IMR-90 (cell line): ENCODE data around the gene DERL3. TPM values are rescaled to one million over a fixed set of nuclear protein-coding genes. Genes with fewer than 3 reads are reported as not detected.

Experiments used
- ATAC-seq: fragments of 200-7000 bp; cut with Tn5 transposase; 2 replicates; pipeline ENCODE4 v1.9.1; 2020; ENCODE audit warnings: low read depth, mild to moderate bottlenecking, moderate library complexity
- BruUV-seq: library from RNA; stranded (reverse); fragments of 400-500 nt; replicated peaks from 2 replicates; lab custom pipeline; 2021; lab: Mats Ljungman, UMichigan
- CTCF ChIA-PET: fragments of 300-600 bp; formaldehyde crosslinking; extraction: SDS; loops from one replicate; lab custom pipeline; 2021; ENCODE audit warnings: antibody characterized with exemption; lab: Yijun Ruan, JAX
- POLR2A ChIA-PET: fragments of 300-600 bp; sonication (Branson Sonifier 250); formaldehyde crosslinking; loops from one replicate; lab custom pipeline; 2022; ENCODE audit warnings: antibody characterized with exemption; ENCODE audit not compliant: unreplicated experiment; lab: Charles Lee
- DNase-seq: peaks from one replicate; pipeline ENCODE4 v3.0.0; 2013
- H2AFZ ChIP-seq: replicated peaks from 2 replicates; pipeline ENCODE3; 2013; ENCODE audit warnings: low read length, mild to moderate bottlenecking; ENCODE audit not compliant: poor library complexity
- H2AK5ac ChIP-seq: 2 replicates; pipeline ENCODE4 v1.6.1; 2013; ENCODE audit warnings: low read depth, low read length, inconsistent platforms
- H2AK9ac ChIP-seq: replicated peaks from 2 replicates; pipeline ENCODE3; 2013; ENCODE audit warnings: mild to moderate bottlenecking, low read depth, low read length, moderate library complexity; ENCODE audit not compliant: poor library complexity
- H2BK120ac ChIP-seq: 2 replicates; pipeline ENCODE4 v1.6.1; 2013; ENCODE audit warnings: low read depth, low read length, inconsistent platforms
- H2BK15ac ChIP-seq: 3 replicates; pipeline ENCODE4 v1.6.1; 2013; ENCODE audit warnings: low read depth, low read length, inconsistent platforms
- H2BK20ac ChIP-seq: 2 replicates; pipeline ENCODE4 v1.6.1; 2013; ENCODE audit warnings: low read depth, mild to moderate bottlenecking, inconsistent platforms, low read length, moderate library complexity
- H2BK5ac ChIP-seq: 2 replicates; pipeline ENCODE4 v1.6.1; 2013; ENCODE audit warnings: mild to moderate bottlenecking, low read depth, low read length, inconsistent platforms; ENCODE audit not compliant: poor library complexity, severe bottlenecking
- H3K14ac ChIP-seq: replicated peaks from 2 replicates; pipeline ENCODE4 v1.6.1; 2013; ENCODE audit warnings: low read depth, low read length, inconsistent platforms
- H3K18ac ChIP-seq: 2 replicates; pipeline ENCODE4 v1.6.1; 2013; ENCODE audit warnings: low read depth, low read length, control low read depth
- H3K23ac ChIP-seq: 2 replicates; pipeline ENCODE4 v1.6.1; 2013; ENCODE audit warnings: low read depth, low read length, inconsistent platforms
- H3K27ac ChIP-seq: 2 replicates; pipeline ENCODE4 v1.5.1; 2013; ENCODE audit warnings: mild to moderate bottlenecking, control low read depth, low read length; ENCODE audit not compliant: insufficient read depth
- H3K27me3 ChIP-seq: 2 replicates; pipeline ENCODE4 v1.6.1; 2013; ENCODE audit warnings: low read length; ENCODE audit not compliant: control insufficient read depth, insufficient read depth
- H3K36me3 ChIP-seq: 2 replicates; pipeline ENCODE4 v1.6.1; 2013; ENCODE audit warnings: low read length, mixed read lengths; ENCODE audit not compliant: control insufficient read depth, insufficient read depth
- H3K4ac ChIP-seq: 2 replicates; pipeline ENCODE4 v1.6.1; 2013; ENCODE audit warnings: low read depth, low read length, inconsistent platforms
- H3K4me1 ChIP-seq: 2 replicates; pipeline ENCODE4 v1.6.1; 2013; ENCODE audit warnings: low read length, mixed read lengths; ENCODE audit not compliant: control insufficient read depth, insufficient read depth
- H3K4me2 ChIP-seq: 2 replicates; pipeline ENCODE4 v1.6.1; 2013; ENCODE audit warnings: low read depth, mild to moderate bottlenecking, control low read depth, low read length, moderate library complexity
- H3K4me3 ChIP-seq: 2 replicates; pipeline ENCODE4 v1.5.1; 2013; ENCODE audit warnings: low read depth, mild to moderate bottlenecking, control low read depth, low read length, moderate library complexity; ENCODE audit not compliant: insufficient read depth
- H3K56ac ChIP-seq: 2 replicates; pipeline ENCODE4 v1.6.1; 2013; ENCODE audit warnings: low read length, inconsistent platforms; ENCODE audit not compliant: insufficient read depth; ENCODE audit errors: extremely low read depth
- H3K79me1 ChIP-seq, 2 experiments: 2 replicates each; pipeline ENCODE4 v1.6.1; 2013; ENCODE audit warnings: low read length in 2 of 2, inconsistent platforms in 1 of 2, low read depth in 1 of 2
- H3K9ac ChIP-seq: 2 replicates; pipeline ENCODE4 v1.6.1; 2013; ENCODE audit warnings: low read depth, low read length, control low read depth
- H3K9me1 ChIP-seq: 2 replicates; pipeline ENCODE4 v1.6.1; 2013; ENCODE audit warnings: low read length, inconsistent platforms; ENCODE audit not compliant: insufficient read depth
- H3K9me3 ChIP-seq: 2 replicates; pipeline ENCODE4 v1.6.1; 2013; ENCODE audit warnings: low read length; ENCODE audit not compliant: control insufficient read depth, insufficient read depth
- H4K20me1 ChIP-seq: 2 replicates; pipeline ENCODE4 v1.6.1; 2013; ENCODE audit warnings: low read length, inconsistent platforms; ENCODE audit not compliant: insufficient read depth
- H4K5ac ChIP-seq: 2 replicates; pipeline ENCODE4 v1.6.1; 2013; ENCODE audit warnings: mild to moderate bottlenecking, low read depth, low read length, control low read depth
- H4K8ac ChIP-seq, 2 experiments: 2 replicates each; pipeline ENCODE4 v1.6.1; 2013; ENCODE audit warnings: low read depth in 2 of 2, low read length in 2 of 2, control low read depth in 1 of 2, inconsistent platforms in 1 of 2
- H4K91ac ChIP-seq: 2 replicates; pipeline ENCODE4 v1.6.1; 2013; ENCODE audit warnings: low read depth, low read length, inconsistent platforms; ENCODE audit not compliant: insufficient read depth
- BHLHE40 ChIP-seq: fragments of 150-350 bp; IDR thresholded peaks from 2 replicates; pipeline ENCODE4 v1.6.1; 2016; ENCODE audit warnings: mild to moderate bottlenecking, low read depth, low read length
- CEBPB ChIP-seq: IDR thresholded peaks from 2 replicates; pipeline ENCODE4 v1.6.1; 2012; ENCODE audit warnings: low read depth, low read length, improper control_type of control experiment
- MAZ ChIP-seq: IDR thresholded peaks from 2 replicates; pipeline ENCODE4 v1.6.1; 2012; ENCODE audit warnings: low read depth, mild to moderate bottlenecking, low read length, improper control_type of control experiment, moderate library complexity, borderline replicate concordance
- NFE2L2 ChIP-seq: fragments of 150-350 bp; IDR thresholded peaks from 2 replicates; pipeline ENCODE4 v1.6.1; 2016; ENCODE audit warnings: low read depth, mild to moderate bottlenecking, low read length
- RAD21 ChIP-seq: IDR thresholded peaks from 2 replicates; pipeline ENCODE4 v1.6.1; 2012; ENCODE audit warnings: low read length, improper control_type of control experiment
- SMC3 ChIP-seq: fragments of 150-350 bp; IDR thresholded peaks from 2 replicates; pipeline ENCODE4 v1.6.1; 2016; ENCODE audit warnings: low read depth, mild to moderate bottlenecking, antibody characterized with exemption, low read length, moderate library complexity
- WGBS, 2 experiments: methylation state at CpG; one replicate each; pipeline versions ENCODE4 v1.1.5 to v1.1.7; 2013; ENCODE audit warnings: missing lambda C conversion rate in 2 of 2; ENCODE audit not compliant: insufficient read length in 1 of 2; ENCODE audit errors: extremely low coverage in 2 of 2; 5-methylcytosine and 5-hydroxymethylcytosine counted together
- dilution Hi-C: fragments of 300-500 bp; cut with HindIII; formaldehyde crosslinking; loops from one replicate; pipeline ENCODE4 v1.14.3; 2018; ENCODE audit warnings: low sequenced_read_pairs; ENCODE audit not compliant: unreplicated experiment
- in situ Hi-C: fragments of 300-500 bp; cut with MboI; formaldehyde crosslinking; loops from 3 replicates; pipeline ENCODE4 v1.14.3; 2019; ENCODE audit warnings: low sequenced_read_pairs, inconsistent platforms, mixed read lengths
- intact Hi-C: fragments of 100-400 bp; cut with micrococcal nuclease; formaldehyde crosslinking; loops from 2 replicates; pipeline ENCODE4 v1.10.0; 2022
- polyA plus RNA-seq, 3 experiments: library from polyadenylated mRNA; depleted of rRNA; stranded (reverse); fragments of >200 nt; gene quantifications; 2 replicates each; pipeline ENCODE4 v1.2.3, GENCODE V29; 2012; ENCODE audit warnings: low replicate concordance in 1 of 3
- total RNA-seq: library from RNA; depleted of rRNA; stranded (reverse); fragments of >200 nt; gene quantifications from 2 replicates; pipeline ENCODE4 v1.2.3, GENCODE V29; 2012
- TF ChIP-seq, protein P1 (sequence below): conservative IDR thresholded peaks from 2 replicates; pipeline ENCODE4 v1.5.1; 2012; ENCODE audit warnings: mild to moderate bottlenecking, low read depth, low read length, improper control_type of control experiment

The DERL3 gene
- total and polyA plus RNA-seq, 2 of the 4 experiments (the other 2 are of a cell fraction) = 0.18 to 0.62 TPM

DNA sequence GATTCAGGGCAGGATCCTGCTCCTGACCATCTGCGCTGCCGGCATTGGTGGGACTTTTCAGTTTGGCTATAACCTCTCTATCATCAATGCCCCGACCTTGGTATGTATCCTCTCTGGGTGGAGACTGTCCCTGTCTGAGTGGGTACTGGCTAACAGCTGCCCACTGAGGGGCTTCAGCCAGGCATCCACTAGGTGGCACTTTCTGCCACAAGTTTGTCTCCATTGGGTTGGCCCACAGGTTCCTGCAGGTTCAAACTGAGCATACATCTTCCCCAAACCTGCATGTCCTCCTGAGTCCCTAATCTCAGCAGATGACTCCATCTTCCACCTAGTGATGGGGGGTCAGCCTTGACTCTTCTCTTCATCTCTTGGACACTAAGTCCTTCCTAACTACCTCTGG lies 23.3 kb upstream of the DERL3 start:
- Histone ChIP-seq H2BK15ac (no peak overlapping the region), H2BK5ac (no peak overlapping the region), H3K4me2 (no peak overlapping the region), H2BK120ac (no peak overlapping the region), H3K27ac (no peak overlapping the region), H4K8ac (no peak overlapping the region), H3K36me3 (no peaks in the 10 kb centered on the region; the same call in 1 of the 2 replicates), H3K23ac (no peak overlapping the region), H2AK5ac (no peak overlapping the region), H3K79me1 (peaks cover 0 to 13% of the 10 kb centered on the region in 2 experiments; a peak in 1 of 4 replicates), H3K27me3 (no peaks in the 10 kb centered on the region), H4K91ac (no peak overlapping the region), H3K4ac (no peak overlapping the region), H3K18ac (no peak overlapping the region), H3K4me3 (no peak overlapping the region), H3K4me1 (peaks cover 3% of the 10 kb centered on the region; the same call in 1 of the 2 replicates), H3K9me1 (no peaks in the 10 kb centered on the region), H3K14ac (no peak overlapping the region), H4K5ac (no peak overlapping the region), H4K20me1 (no peaks in the 10 kb centered on the region), H3K9me3 (no peaks in the 10 kb centered on the region), H2AFZ (no peak overlapping the region), H3K9ac (no peak overlapping the region), H2AK9ac (no peak overlapping the region), H2BK20ac (no peak overlapping the region), H3K56ac (no peak overlapping the region)
- BruUV-seq = no TSS peak
- dilution Hi-C loops (no loop called here), in situ Hi-C loops (no loop called here), intact Hi-C loops (loop anchor here (10.0 kb wide), 1 partner anchor 93 kb away; no protein-coding TSS in a partner anchor)
- ChIA-PET CTCF (interaction anchor here (0.5 kb wide), 1 partner anchor 1751 kb away, joined by 3 read pairs; no protein-coding TSS in a partner anchor), POLR2A (no interaction called here)
- WGBS, 2 experiments = no CpG with 5 or more reads among the region's 3 CpGs
- peak; percentile 75 for TF ChIP-seq RAD21
- no peak for TF ChIP-seq CEBPB
- TF ChIP-seq NFE2L2 = no peak
- no peak for TF ChIP-seq MAZ
- TF ChIP-seq BHLHE40 = no peak
- peak; percentile 78 for TF ChIP-seq SMC3
- TF ChIP-seq, protein P1, sequence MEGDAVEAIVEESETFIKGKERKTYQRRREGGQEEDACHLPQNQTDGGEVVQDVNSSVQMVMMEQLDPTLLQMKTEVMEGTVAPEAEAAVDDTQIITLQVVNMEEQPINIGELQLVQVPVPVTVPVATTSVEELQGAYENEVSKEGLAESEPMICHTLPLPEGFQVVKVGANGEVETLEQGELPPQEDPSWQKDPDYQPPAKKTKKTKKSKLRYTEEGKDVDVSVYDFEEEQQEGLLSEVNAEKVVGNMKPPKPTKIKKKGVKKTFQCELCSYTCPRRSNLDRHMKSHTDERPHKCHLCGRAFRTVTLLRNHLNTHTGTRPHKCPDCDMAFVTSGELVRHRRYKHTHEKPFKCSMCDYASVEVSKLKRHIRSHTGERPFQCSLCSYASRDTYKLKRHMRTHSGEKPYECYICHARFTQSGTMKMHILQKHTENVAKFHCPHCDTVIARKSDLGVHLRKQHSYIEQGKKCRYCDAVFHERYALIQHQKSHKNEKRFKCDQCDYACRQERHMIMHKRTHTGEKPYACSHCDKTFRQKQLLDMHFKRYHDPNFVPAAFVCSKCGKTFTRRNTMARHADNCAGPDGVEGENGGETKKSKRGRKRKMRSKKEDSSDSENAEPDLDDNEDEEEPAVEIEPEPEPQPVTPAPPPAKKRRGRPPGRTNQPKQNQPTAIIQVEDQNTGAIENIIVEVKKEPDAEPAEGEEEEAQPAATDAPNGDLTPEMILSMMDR = peak; percentile 67
- ATAC-seq (no peak), DNase-seq (peak; percentile 52)
